Right renal cortex interstitium (tissue), 3 donors: ENCODE measurements around the gene GRK5. TPM values are rescaled to one million over a fixed set of nuclear protein-coding genes. Genes with fewer than 3 reads are reported as not detected.
"Not testable (repeated sequence)": the region's sequence is repeated elsewhere in the genome, so short reads cannot be mapped to it uniquely, and the experiment has no call there.

ENCODE experiments used
- DNase-seq, 3 donors: peaks; one replicate each; pipeline ENCODE4 v3.0.0-alpha.2; 2013; ENCODE audit warnings: low read depth in 3 of 3, low spot score in 2 of 3
- polyA plus RNA-seq, 3 donors: library from polyadenylated mRNA; unstranded; fragments of 120-200 nt; gene quantifications; one replicate each; pipeline ENCODE4 v1.2.1, GENCODE V29; 2013; ENCODE audit not compliant: insufficient read length in 3 of 3

The GRK5 gene
- polyA plus RNA-seq, 3 donors: 15.5 to 18.3 (median 15.8) TPM

- DNase-seq: no peak
These were observed 255.4 kb downstream of the GRK5 start for GRCh38 chr10:119462773-119463172.

DNA sequence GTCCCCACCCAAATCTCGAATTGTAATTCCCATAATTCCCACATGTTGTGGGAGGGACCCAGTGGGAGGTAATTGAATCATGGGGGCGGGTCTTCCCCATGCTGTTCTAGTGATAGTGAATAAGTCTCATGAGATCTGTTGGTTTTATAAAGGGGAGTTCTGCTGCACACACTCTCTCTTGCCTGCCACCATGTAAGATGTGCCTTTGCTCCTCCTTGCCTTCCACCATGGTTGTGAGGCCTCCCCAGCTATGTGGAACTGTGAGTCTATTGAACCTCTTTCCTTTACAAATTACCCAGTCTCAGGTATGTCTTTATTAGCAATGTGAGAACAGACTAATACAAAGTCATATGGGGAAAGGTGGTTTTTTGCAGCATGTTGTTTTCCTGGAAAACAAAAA lies 255.8 kb downstream of the GRK5 start:
- not testable (repeated sequence) for DNase-seq

DNA sequence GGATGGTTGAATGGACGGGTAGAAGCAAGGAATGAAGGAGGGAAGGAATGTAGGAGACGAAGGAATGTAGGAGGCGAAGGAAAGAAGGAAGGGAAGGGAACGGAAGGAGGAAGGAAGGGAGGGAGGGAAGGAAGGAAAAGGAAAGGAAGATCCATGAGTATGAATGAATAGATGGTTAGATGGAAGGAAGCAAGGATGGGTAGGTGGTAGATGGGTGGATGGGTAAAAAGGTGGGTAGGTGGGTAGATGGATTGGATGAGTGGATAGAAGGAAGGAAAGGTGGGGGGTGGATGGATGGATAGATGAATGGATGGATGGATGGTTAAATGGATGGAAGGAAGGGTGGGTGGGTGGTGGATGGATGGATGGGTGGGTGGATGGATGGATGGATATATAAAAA lies 257.7 kb downstream of the GRK5 start:
- DNase-seq: no peak

GRCh38 chr10:119466076-119466475 lies 258.7 kb downstream of the GRK5 start:
- DNase-seq: no peak

DNA sequence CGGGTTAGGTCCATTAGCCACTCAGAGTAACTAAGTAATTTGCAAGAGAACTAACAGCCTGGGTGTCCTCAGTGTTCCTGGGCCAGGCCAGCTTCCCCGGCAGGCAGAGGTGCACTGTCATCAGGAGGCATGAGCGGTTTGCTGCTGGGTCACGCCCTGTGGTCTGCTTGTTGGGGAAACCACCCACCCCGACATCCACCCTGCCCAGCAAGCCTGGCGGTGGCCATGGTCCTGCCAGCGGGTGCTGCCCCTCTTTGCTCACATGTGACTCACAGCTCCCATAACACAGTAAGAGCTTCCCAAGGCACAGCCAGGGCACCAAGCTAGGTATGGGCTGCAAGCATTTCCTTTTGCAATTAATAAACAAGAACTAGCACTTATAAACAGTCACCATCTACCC lies 259.3 kb downstream of the GRK5 start:
- no peak for DNase-seq

DNA sequence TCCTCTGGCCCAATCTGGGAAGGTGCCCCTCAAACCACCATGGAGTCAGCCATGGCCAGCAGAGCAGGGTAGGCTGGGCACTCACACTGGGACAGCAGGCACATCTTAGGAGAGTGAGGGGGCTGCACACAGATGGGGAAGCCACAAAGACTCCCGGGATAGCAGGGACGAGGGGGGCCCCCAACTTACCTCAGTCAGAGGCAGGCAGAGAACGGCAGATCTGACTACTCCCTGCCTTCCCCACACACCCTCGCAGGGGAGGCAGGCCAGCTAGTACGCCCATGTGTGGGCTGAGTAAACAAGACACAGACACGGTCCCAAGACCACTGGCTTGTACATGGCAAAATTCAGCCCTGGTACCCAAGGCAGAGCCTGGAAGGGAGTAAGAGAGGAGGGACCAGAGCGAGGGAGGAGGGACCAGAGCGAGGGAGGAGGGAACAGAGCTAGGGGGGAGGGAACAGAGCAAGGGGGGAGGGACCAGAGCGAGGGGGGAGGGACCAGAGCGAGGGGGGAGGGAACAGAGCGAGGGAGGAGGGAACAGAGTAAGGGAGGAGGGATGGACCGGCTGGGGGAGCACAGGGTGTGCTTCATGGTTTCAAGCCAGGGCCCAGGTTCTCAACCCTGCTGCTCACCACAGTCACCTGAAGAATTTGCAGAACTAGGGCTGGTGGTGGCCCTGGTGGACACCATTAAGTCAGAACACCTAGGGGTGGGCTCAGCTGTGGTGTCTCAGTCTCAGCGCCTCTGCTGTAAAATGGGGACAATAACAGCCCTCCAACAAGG lies 261.4 kb downstream of the GRK5 start:
- DNase-seq: no peak

DNA sequence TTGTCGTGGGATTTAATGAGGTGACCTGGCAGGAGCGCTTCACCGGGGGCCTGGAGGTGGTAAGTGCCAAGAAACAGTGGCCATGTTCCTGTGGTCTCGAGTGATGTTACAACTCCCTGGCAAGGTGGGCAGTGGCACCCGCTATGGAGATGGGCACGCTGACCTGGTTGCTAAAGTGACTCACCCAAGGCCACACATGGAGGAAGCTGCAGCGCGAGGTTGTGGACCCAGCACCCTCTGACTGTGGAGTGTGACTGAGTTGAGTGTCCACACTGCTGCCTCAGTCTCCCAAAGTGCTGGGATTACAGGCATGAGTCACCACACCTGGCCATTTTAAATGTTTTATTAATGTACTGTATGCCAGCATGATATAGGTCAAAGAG lies 261.9 kb downstream of the GRK5 start:
- no peak for DNase-seq

- DNase-seq: no peak
These were observed 262.5 kb downstream of the GRK5 start for GRCh38 chr10:119469846-119470245.

DNA sequence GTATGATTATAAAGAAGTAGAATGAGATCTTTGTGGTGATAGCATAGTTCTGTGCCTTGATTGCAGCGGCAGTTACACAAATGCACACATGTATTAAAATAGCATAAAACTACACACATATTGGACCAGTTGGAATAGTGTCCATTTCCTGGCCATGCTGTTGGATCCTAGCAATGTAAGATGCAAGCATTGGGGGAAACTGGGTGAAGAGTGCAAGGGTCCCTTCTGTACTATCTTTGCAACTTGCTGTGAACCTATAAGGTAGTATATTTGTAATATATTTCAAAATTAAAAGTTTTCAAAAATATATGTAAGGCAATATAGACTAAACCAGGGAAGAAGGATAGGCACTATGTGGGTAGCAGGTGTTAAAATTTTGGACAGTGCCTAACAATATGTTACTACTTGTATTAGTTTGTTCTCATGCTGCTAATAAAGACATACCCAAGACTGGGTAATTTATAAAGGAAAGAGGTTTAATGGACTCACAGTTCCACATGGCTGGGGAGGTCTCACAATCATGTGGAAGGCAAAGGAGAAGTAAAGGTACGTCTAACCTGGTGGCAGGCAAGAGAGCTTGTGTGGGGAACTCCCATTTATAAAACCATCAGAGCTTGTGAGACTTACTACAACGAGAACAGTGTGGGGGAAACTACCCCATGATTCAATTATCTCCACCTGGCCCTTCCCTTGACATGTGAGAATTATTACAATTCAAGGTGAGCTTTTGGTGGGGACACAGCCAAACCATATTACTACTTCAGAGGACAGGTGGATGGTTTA lies 263.7 kb downstream of the GRK5 start:
- no peak for DNase-seq

DNA sequence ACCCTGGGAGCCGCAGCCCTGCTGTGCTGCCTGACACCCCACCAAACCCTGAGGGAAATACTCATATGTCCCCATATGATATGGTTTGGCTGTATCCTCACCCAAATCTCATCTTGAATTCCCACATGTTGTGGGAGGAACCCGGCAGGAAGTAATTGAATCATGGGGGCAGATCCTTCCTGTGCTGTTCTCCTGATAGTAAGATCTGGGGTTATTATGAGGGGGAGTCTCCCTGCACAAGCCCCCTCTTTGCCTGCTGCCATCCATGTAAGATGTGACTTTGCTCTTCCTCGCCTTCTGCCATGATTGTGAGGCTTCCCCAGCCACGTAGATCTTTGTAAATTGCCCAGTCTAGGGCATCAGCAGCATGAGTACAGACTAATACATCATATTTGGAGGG lies 266.4 kb downstream of the GRK5 start:
- DNase-seq: no peak

GRCh38 chr10:119474606-119475005 lies 267.2 kb downstream of the GRK5 start:
- no peak for DNase-seq

GRCh38 chr10:119477444-119477843 lies 270.1 kb downstream of the GRK5 start:
- DNase-seq: no peak

GRCh38 chr10:119478111-119478802 lies 270.9 kb downstream of the GRK5 start:
- DNase-seq: no peak

DNA sequence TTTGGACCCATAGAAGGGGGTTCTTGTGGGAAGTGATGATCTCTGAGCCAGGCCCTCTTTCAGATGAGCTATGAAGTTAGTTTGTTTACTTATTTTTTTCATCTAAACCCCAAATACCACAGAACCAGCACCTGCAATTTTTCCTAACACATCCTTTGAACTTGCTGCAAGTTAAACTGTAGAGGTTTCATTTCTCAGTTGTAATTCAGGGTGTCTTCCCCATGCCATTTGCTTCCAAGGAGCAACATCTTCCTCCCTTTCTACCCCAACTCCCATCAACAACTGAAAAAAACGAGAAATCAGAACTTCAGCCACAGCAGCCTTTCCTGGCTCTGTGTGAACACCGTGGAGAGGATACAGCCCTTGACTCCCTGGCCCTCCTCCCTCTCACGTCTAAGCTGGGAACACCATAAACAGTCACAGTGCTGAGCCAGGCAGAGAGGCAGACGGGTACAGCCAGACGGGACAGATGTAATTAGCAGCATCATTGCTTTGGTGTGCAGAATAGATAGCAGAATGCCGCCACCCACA lies 271.5 kb downstream of the GRK5 start:
- no peak for DNase-seq

- DNase-seq: no peak
These were observed 272.2 kb downstream of the GRK5 start for GRCh38 chr10:119479532-119479931.

- no peak for DNase-seq
These were observed 273.3 kb downstream of the GRK5 start for GRCh38 chr10:119480667-119481066.

GRCh38 chr10:119481781-119482426 lies 274.5 kb downstream of the GRK5 start:
- DNase-seq: no peak

DNA sequence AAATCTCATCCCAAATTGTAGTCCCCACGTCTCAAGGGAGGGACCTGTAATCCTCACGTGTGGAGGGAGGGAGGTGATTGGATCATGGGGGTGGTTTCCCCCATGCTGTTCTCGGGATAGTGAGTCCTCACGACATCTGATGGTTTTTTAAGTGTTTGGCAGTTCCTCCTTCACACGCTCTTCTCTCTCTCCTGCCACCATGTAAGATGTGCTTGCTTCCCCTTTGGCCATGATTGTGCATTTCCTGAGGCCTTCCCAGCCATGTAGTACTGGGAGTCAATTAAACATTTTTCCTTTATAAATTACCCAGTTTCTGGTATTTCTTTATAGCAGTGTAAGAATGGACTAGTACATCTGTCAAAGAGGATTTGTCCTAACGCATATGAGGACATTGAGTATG lies 275.6 kb downstream of the GRK5 start:
- DNase-seq: no peak

- DNase-seq: no peak
These were observed 276.5 kb downstream of the GRK5 start for GRCh38 chr10:119483839-119484238.

GRCh38 chr10:119488675-119489074 lies 281.3 kb downstream of the GRK5 start:
- no peak for DNase-seq

DNA sequence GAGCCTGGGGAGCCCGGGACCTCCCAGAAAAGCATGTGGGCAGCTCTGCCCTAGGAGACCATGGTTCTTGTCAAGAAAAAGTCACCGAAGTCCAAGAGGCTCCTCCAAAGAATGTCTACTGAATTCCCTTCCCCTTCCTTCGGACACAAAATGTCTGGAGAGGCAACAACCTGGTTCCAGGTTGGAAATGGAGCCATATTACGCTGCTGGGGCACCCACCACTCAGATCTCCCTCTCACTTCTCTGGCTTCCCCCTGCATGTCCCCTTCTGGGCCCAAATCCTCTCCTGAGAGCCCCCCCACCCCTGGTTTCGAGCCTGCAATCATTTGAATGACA lies 282.6 kb downstream of the GRK5 start:
- no peak for DNase-seq
